HCT116 (cell line): ENCODE measurements around the gene YKT6. TPM values are rescaled to one million over a fixed set of nuclear protein-coding genes. Genes with fewer than 3 reads are reported as not detected.

ENCODE experiments used
- ATAC-seq: fragments of 200-7000 bp; cut with Tn5 transposase; 2 replicates; pipeline ENCODE4 v1.9.1; 2020; ENCODE audit warnings: mild to moderate bottlenecking, moderate library complexity
- BruUV-seq: library from RNA; stranded (reverse); fragments of 400-500 nt; replicated peaks from 2 replicates; lab custom pipeline; 2021; lab: Mats Ljungman, UMichigan
- CTCF ChIA-PET: fragments of 300-600 bp; sonication (Branson Sonifier 250); formaldehyde crosslinking; loops from one replicate; lab custom pipeline; 2021; ENCODE audit warnings: antibody characterized with exemption; lab: Charles Lee
- POLR2A ChIA-PET: fragments of 300-600, 350-600 bp; sonication (Branson Sonifier 250); formaldehyde crosslinking; loops from one replicate; lab custom pipeline; 2021; ENCODE audit warnings: antibody characterized with exemption; lab: Charles Lee
- RAD21 ChIA-PET, 2 experiments: fragments of 300-600 bp; sonication (Branson Sonifier 250); formaldehyde crosslinking; loops; one replicate each; lab custom pipeline; 2023; ENCODE audit warnings: low total read pairs in 2 of 2; ENCODE audit not compliant: uncharacterized antibody in 2 of 2, unreplicated experiment in 2 of 2, low non-redundant PET in 1 of 2; lab: Charles Lee
- DNase-seq: peaks from one replicate; pipeline ENCODE4 v3.0.0-alpha.2; 2010; ENCODE audit warnings: low read depth, low spot score
- H2AFZ ChIP-seq: fragments of 200-600 bp; shearing (Covaris generic), sonication (generic); 2 replicates; pipeline ENCODE4 v1.6.1; 2017; ENCODE audit warnings: low read depth, mixed run types, mixed read lengths, antibody characterized with exemption, low read length; ENCODE audit not compliant: poor library complexity, severe bottlenecking
- H3K27ac ChIP-seq: 2 replicates; pipeline ENCODE4 v1.5.1; 2012; ENCODE audit warnings: low read depth, low read length
- H3K27me3 ChIP-seq: fragments of 200-600 bp; sonication (generic); 2 replicates; pipeline ENCODE4 v1.6.1; 2016; ENCODE audit warnings: mixed run types, low read length, mixed read lengths; ENCODE audit not compliant: insufficient read depth
- H3K36me3 ChIP-seq, 2 experiments: fragments of 200-500 bp in 1 of 2; fragments of 200-600 bp in 1 of 2; sonication (Bioruptor generic) in 1 of 2; sonication (generic) in 1 of 2; 2 replicates each; pipeline versions ENCODE4 v1.5.1 to v1.6.1; 2014 to 2016; ENCODE audit warnings: low read length in 2 of 2, inconsistent platforms in 1 of 2, mixed read lengths in 1 of 2, mixed run types in 1 of 2; ENCODE audit not compliant: insufficient read depth in 2 of 2, control insufficient read depth in 1 of 2
- H3K4me1 ChIP-seq, 2 experiments: fragments of 200-600 bp in 1 of 2; sonication (generic) in 1 of 2; 2 replicates each; pipeline versions ENCODE4 v1.5.1 to v1.6.1; 2012 to 2017; ENCODE audit warnings: low read length in 2 of 2, inconsistent platforms in 1 of 2, mild to moderate bottlenecking in 1 of 2, mixed read lengths in 1 of 2, mixed run types in 1 of 2, moderate library complexity in 1 of 2; ENCODE audit not compliant: insufficient read depth in 2 of 2, control insufficient read depth in 1 of 2
- H3K4me2 ChIP-seq: fragments of 200-600 bp; sonication (generic); 2 replicates; pipeline ENCODE4 v1.6.1; 2017; ENCODE audit warnings: mixed run types, low read length, mixed read lengths
- H3K4me3 ChIP-seq, 2 experiments: fragments of 200-600 bp in 1 of 2; sonication (generic) in 1 of 2; replicated peaks in 1 of 2; 2 replicates each; pipeline ENCODE4 v1.5.1; 2011 to 2016; ENCODE audit warnings: low read length in 2 of 2, control low read depth in 1 of 2, low read depth in 1 of 2, mild to moderate bottlenecking in 1 of 2, mixed read lengths in 1 of 2, mixed run types in 1 of 2
- H3K79me2 ChIP-seq: fragments of 200-600 bp; sonication (generic); 2 replicates; pipeline ENCODE4 v1.6.1; 2017; ENCODE audit warnings: mild to moderate bottlenecking, mixed run types, low read length, moderate library complexity, mixed read lengths; ENCODE audit not compliant: insufficient read depth
- H3K9ac ChIP-seq: fragments of 200-600 bp; sonication (generic); 2 replicates; pipeline ENCODE4 v1.6.1; 2016; ENCODE audit warnings: low read length, mixed read lengths
- H3K9me2 ChIP-seq: fragments of 200-600 bp; sonication (generic), shearing (Covaris generic); 2 replicates; pipeline ENCODE4 v1.6.1; 2017; ENCODE audit warnings: mixed run types, mild to moderate bottlenecking, moderate library complexity; ENCODE audit not compliant: insufficient read depth
- H3K9me3 ChIP-seq, 2 experiments: fragments of 200-500 bp in 1 of 2; fragments of 200-600 bp in 1 of 2; sonication (Bioruptor generic) in 1 of 2; sonication (generic) in 1 of 2; 2 replicates each; pipeline ENCODE4 v1.6.1; 2014 to 2017; ENCODE audit warnings: low read length in 2 of 2, mixed read lengths in 2 of 2, inconsistent platforms in 1 of 2, low read depth in 1 of 2, mild to moderate bottlenecking in 1 of 2, mixed run types in 1 of 2, moderate library complexity in 1 of 2; ENCODE audit not compliant: control insufficient read depth in 1 of 2, insufficient read depth in 1 of 2
- H4K20me1 ChIP-seq: fragments of 200-600 bp; sonication (generic), shearing (Covaris generic); 2 replicates; pipeline ENCODE4 v1.6.1; 2017; ENCODE audit warnings: mixed run types, mild to moderate bottlenecking, moderate library complexity; ENCODE audit not compliant: insufficient read depth
- CBX3 ChIP-seq: IDR thresholded peaks from 2 replicates; pipeline ENCODE4 v1.6.1; 2012; ENCODE audit warnings: low read depth
- CEBPB ChIP-seq: IDR thresholded peaks from 2 replicates; pipeline ENCODE4 v1.6.1; 2012; ENCODE audit warnings: low read depth
- EGR1 ChIP-seq: IDR thresholded peaks from 2 replicates; pipeline ENCODE4 v1.6.1; 2012; ENCODE audit warnings: low read depth
- ELF1 ChIP-seq: IDR thresholded peaks from 2 replicates; pipeline ENCODE4 v1.6.1; 2012; ENCODE audit warnings: low read depth, borderline replicate concordance
- EZH2 ChIP-seq: fragments of 200-600 bp; sonication (generic); IDR thresholded peaks from 2 replicates; pipeline ENCODE4 v1.6.1; 2017; ENCODE audit warnings: antibody characterized with exemption, mixed run types
- JUND ChIP-seq: IDR thresholded peaks from 2 replicates; pipeline ENCODE4 v1.6.1; 2012
- REST ChIP-seq: IDR thresholded peaks from 2 replicates; pipeline ENCODE4 v1.6.1; 2012; ENCODE audit warnings: low read depth
- SIN3A ChIP-seq: IDR thresholded peaks from 2 replicates; pipeline ENCODE4 v1.6.1; 2012; ENCODE audit warnings: low read depth
- SP1 ChIP-seq: IDR thresholded peaks from 2 replicates; pipeline ENCODE4 v1.6.1; 2012; ENCODE audit warnings: low read depth
- SRF ChIP-seq: IDR thresholded peaks from 2 replicates; pipeline ENCODE4 v1.6.1; 2012; ENCODE audit warnings: low read depth
- TCF7L2 ChIP-seq: IDR thresholded peaks from 2 replicates; pipeline ENCODE4 v1.7.0; 2011; ENCODE audit warnings: borderline replicate concordance, inconsistent platforms; ENCODE audit not compliant: insufficient read depth, insufficient read length; ENCODE audit errors: extremely low read depth
- YY1 ChIP-seq: IDR thresholded peaks from 2 replicates; pipeline ENCODE4 v1.6.1; 2011; ENCODE audit warnings: low read length, low read depth, moderate library complexity, mild to moderate bottlenecking; ENCODE audit not compliant: insufficient replicate concordance; ENCODE audit errors: extremely low read depth
- ZBTB33 ChIP-seq: IDR thresholded peaks from 2 replicates; pipeline ENCODE4 v1.6.1; 2011; ENCODE audit warnings: mild to moderate bottlenecking, low read length, moderate library complexity; ENCODE audit not compliant: insufficient replicate concordance; ENCODE audit errors: extremely low read depth
- ZFX ChIP-seq: fragments of 450-650 bp; IDR thresholded peaks from 2 replicates; pipeline ENCODE4 v1.6.1; 2017
- intact Hi-C: fragments of 100-400 bp; cut with micrococcal nuclease; formaldehyde crosslinking; loops from 2 replicates; pipeline ENCODE4 v1.10.0; 2022
- total RNA-seq: library from RNA; stranded (reverse); gene quantifications from one replicate; pipeline ENCODE4 v1.2.1, GENCODE V29; 2021; ENCODE audit not compliant: unreplicated experiment

YKT6 gene
- total RNA-seq, 1 experiment from 2014 or later: 84.8 TPM

GRCh38 chr7:44249639-44250234 lies 49.0 kb downstream of the YKT6 start:
- no peak for ATAC-seq
- intact Hi-C loops: no loop called here

More at GRCh38 chr7:44249639-44250234, 49.0 kb downstream of the YKT6 start:
- Histone ChIP-seq H3K9ac (no peak overlapping the region), H3K4me2 (no peak overlapping the region), H3K79me2 (no peaks in the 10 kb centered on the region), H3K4me3 (no peak overlapping the region), H2AFZ (no peak overlapping the region), H3K9me2 (no peaks in the 10 kb centered on the region), H3K9me3 (no peaks in the 10 kb centered on the region), H3K4me1 (no peaks in the 10 kb centered on the region), H3K27me3 (no peaks in the 10 kb centered on the region), H3K27ac (no peak overlapping the region), H4K20me1 (no peaks in the 10 kb centered on the region), H3K36me3 (no peaks in the 10 kb centered on the region)
- no TSS peak for BruUV-seq
- ChIA-PET POLR2A (no interaction called here), RAD21 (no interaction called here), CTCF (no interaction called here)
- DNase-seq: no peak
- TF ChIP-seq CEBPB (no peak), TCF7L2 (no peak), SP1 (no peak), EGR1 (no peak), CBX3 (no peak), JUND (no peak), SRF (no peak), ELF1 (no peak), SIN3A (no peak), ZFX (no peak), REST (no peak), YY1 (no peak), EZH2 (no peak), ZBTB33 (no peak)
